GM21529 (cell line): ENCODE measurements around the gene OTUD4.

ENCODE experiments used
- ATAC-seq: cut with Tn5 transposase; IDR thresholded peaks from one replicate; pipeline ENCODE4 v1.9.1; 2021; ENCODE audit not compliant: unreplicated experiment

The OTUD4 gene

DNA sequence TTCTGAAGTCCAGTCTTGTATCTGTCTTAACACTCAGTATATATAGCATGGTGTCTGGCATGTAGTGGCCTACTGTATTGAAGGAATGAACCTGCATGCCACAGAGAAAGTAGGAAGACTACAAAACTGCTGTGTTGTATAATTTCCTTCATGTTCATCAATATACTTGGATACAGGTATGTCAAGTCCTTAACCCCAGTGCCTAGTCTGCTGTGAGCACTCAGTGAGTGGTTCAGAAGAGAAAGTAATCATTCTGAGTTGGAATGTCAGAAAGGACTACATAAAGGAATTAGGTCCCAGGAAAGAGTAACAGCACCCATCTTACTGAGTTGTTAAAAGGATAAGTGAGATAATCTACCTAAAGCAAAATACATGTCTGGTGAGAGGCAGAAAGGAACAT is 50.3 kb downstream of the OTUD4 start:
- ATAC-seq, result no peak

DNA sequence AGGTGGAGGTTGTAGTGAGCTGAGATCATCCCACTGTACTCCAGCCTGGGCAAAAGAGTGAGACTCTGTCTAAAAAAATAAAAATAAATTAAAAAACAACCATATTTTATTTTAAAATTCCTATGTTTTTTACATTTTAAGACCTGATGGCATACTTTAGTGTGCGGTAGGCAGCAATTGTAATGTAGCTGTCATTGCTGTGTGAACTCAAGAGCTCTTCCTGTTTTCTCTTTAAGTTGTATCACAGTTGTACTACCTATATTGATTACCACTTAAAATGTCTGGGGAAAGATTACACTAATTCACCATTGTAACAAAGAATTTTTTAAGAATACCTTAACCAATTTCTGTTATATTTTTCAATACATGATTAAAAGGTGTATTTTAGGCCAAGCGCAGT is 55.0 kb downstream of the OTUD4 start:
- ATAC-seq, result no peak

DNA sequence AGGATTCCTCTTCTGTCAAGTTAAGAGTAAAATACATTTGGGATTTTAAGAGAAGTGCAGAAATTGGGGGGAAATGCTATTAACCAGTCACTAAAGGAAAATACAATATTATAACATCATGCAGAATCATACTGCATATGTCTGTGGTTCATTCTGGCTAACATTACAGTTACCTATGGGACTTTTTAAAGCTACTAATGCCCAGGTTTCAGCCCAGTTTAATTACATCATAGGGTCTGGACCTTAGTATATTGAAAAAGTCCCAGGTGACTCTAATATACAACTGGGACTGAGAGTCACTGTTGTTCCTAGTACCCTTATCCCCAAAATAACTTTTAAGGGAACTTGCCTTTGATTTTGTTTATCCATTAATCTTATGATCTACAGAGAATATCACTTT is 72.3 kb downstream of the OTUD4 start:
- no peak for ATAC-seq

DNA sequence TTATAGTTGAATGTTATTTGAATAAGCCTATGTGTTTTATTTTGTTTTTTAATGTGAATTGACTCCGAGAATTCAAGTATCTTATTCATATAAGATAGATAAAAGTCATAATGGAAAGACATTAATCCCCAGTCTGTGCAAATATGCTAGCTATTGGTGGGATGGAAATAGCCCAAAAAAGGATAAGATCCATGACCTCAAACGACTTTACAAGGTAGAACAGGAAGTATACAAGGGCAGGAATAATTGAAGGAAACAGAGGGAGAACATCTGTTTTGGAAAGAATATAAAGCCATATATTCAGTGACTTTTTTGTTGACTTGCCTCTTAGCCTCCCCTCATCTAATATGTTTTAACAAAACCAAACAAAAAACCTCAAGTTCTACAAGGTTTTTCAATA is 73.3 kb downstream of the OTUD4 start:
- ATAC-seq, result no peak

DNA sequence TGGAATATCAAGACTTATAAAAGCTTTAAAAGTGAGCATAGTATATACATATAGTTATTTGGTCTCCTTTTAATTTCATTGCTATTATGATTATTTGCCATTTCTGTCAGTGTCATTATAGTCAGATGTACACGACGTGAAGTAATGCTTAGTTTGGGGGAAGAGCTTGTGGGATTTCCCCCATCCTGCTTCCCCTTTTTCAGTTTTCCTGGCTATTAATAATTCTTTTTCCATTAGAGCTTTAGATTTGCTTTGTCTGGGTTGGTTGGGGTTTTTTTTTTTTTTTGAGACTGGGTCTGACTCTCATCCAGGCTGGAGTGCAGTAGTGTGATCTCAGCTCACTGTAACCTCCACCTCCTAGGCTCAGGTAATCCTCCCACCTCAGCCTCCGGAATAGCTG is 76.9 kb downstream of the OTUD4 start:
- ATAC-seq, result no peak

DNA sequence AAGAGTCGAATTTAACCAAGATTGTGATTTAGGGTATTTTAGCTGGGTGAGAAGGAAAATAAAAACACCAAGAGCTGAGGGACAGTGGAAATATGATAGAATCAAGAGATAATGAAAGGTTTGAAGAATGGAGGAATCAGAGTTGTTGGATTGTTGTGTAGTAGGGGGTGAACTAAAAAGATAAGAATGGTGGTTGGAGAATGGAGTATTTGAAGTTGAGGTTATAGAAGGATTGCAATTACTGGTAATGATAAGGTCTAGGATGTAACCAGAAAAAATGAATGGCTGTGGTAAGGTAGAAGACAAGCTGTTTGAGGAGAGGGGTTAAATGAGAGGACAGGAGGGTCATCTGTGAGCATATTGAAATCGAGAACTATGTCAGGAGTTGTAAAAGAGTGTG is 77.8 kb downstream of the OTUD4 start:
- ATAC-seq, result no peak

DNA sequence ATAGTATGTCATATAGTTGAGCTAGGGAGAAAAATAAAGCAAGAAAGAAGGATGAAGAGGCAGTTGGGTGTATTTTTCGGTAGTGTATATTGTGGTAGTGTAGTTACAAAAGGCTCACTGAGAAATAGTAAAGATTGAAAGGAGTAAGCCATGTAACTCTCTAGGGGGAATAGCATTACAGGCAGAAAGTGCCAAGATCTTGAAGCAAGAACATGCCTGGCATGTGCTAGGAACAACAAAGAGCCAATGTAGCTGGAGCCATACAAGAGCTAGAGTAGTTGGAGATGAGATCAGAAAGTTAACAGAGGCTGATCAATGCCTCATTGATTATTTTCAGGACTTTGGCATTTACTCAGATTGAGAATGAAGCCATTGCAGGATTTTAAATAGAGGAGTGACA is 79.3 kb downstream of the OTUD4 start:
- ATAC-seq, result no peak

DNA sequence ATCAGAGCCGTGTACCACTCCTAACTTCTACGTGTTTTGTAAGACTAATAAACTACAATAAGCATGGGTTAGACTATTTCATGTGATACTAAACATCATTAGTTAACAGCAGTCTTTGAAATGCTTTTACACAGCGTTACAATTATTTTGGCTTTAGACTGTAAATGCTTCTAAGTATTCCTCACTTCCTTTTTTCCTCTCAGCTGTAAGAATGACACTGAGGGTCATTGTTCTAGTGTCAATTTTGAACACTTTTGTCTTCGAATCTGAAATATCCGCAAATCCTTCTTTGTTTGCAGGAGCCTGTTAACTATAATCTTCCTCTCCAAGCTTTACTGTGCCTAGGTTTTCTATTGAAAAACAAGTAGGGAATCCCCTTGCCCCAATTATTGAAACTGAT is 80.7 kb downstream of the OTUD4 start:
- ATAC-seq, result peak; percentile 18

DNA sequence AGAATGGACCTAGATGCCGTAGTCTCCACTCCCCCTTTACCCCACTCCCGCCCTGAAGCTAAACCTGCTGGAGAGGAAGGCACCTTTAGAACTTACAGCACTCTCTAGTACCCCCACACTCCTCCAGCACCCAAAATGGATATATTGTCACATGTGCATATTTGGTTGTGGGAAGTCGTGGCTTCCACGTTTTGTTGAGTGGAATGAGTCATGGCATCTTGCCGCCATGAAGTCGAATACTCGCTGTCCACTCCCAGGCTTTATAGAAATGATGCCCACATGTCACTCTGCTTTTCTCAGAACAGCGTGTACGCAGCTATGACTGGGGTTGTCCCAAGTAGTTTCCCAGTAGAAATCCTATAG is 81.7 kb downstream of the OTUD4 start:
- ATAC-seq, result peak; percentile 22

DNA sequence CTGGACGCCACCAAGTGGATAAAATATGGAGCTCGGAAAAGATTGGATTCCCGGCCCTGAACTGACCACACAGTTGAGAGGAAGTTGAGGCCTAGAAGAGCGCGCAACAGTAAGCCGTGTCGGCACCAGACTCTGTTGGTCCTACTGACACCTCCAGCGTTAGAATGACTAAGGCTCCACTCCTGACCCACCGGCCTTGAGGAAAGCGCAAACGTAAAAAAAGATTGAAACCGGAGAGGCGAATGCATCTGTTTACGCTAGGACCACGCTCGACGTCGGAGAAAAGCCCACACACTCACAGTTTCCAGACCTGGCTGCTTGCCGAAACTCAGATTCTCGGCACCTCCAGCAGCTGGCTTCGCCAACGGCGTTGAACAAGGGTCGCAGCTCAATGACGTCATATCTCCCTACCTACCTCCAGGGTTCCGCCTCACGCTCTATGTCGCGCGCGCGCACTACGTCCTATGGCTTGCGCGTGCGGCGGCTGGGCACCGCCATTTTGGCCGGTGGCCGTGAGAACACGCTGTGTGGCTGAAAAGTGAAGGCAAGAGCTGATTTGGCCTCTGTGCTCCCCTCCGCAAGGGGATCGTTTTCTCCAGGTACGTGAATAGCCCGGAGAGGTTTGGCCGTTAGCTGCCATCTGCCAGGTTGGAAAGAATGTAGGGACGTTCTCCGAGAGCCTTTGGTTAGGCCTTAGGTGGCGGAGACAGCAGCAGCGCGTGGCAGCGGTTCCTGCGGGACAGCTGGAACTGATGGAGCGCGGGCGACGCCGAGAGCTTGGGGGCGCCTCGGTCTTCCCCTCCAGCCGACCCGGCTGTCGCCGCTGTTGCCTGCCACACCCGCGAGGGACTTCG is 82.3 kb downstream of the OTUD4 start, which contains the start of the genes ABCE1 and ANAPC10:
Gene ABCE1, plus strand, starts transcription at position 491 of the 854 bp plus-strand sequence. CDS start 6,102 bp downstream, outside the sequence.
Gene ANAPC10, minus strand, starts transcription at position 376 of the 854 bp plus-strand sequence. CDS start 2,097 bp downstream, outside the sequence.
- peak; percentile 77 for ATAC-seq

DNA sequence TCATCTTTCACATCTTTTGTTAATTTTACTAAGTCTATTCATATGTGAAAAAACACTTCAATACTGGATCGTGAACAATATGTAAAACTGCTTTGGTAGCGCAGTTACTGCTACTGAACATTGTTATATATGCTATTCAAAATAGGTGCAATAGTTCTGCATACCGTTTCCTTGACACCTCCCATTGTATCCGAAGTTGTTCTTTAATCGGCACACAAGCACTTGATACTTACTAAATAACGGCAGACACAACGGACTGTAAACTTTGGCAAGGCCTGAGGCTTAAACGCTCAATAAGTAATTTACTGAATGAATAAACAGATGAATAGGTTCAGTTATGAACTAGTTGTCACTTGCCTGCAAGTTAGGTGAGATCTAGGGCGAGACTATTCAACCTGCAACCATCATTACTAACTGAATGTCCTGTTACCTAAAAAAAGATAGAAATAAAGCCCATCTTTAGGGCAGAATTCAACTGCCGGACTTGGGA is 83.0 kb downstream of the OTUD4 start:
- peak; percentile 2 for ATAC-seq

DNA sequence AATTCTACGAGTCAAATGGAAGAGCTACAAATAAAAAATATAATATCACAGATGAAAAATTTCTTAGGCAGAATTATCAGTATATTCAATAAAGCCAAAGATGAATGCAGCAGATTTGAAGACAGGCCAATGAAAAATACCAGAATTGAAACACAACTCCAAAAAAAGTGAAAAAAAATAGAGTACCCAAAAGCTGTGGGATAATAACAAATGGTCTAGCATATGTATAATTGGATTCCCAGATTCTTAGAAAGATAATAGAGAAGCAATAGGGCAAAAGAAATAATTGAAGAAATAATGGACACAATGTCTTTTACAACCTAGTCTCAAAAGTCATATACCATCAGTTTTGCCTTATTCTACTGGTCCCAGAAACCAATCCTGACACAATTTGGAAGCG is 86.8 kb downstream of the OTUD4 start:
- ATAC-seq, result no peak

DNA sequence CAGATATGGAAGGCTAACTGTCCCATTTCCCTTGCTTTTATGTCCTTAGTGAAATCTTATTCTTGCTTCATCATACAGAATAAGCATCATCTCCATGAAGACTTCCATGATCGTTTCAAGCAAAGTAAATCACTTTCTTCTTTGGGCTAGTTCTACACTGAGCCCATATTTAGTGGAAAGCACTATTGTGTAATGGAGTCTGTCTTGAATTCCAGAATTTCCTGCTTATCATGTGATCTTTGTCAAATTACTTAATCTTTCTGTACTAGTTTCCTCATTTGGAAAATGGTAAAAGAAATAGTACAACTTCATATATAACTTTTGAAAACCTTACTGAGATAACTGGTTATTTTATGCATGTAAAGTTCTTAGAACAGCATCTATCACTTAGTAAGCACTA is 90.0 kb downstream of the OTUD4 start:
- ATAC-seq, result no peak

DNA sequence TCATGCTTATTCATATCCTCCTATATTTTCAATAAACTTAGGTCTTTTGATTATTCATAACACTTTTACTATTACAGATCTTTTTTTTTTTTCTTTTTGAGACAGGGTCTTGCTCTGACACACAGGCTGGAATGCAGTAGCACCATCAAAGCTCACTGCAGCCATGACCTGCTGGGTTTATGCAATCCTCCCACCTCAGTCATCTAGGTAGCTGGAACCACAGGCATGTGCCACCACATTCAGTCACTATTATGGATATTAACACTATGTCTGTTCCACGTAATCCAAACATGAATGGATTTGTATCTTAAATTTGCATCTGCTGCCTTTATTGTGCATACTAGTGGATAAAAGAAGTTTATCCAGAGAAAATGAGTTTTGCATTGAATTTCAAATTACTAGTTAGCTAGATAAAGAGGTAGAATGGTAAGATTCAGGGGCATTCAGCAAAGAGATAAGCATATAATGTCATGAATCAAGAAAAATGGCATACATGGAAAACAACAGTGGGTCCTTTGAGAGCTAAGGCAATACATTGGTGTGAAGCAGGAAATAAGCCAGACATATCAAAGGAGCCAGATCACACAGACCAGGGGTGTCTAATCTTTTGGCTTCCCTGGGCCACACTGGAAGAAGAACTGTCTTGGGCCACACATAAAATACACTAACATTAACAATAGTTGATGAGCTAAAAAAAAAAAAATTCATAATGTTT is 96.3 kb downstream of the OTUD4 start:
- ATAC-seq, result no peak
